Activated CD4-positive, alpha-beta T cell treated with anti-CD3 and anti-CD28 coated beads, Interleukin-2, amount 50 U/mL, for 24 hours (primary cell): ENCODE data around the gene ENTREP1.

ENCODE experiments used
- DNase-seq, 2 donors: peaks; one replicate each; pipeline ENCODE4 v3.0.0-alpha.2; 2020; ENCODE audit warnings: low read depth in 1 of 2, low spot score in 1 of 2

Gene ENTREP1

DNA sequence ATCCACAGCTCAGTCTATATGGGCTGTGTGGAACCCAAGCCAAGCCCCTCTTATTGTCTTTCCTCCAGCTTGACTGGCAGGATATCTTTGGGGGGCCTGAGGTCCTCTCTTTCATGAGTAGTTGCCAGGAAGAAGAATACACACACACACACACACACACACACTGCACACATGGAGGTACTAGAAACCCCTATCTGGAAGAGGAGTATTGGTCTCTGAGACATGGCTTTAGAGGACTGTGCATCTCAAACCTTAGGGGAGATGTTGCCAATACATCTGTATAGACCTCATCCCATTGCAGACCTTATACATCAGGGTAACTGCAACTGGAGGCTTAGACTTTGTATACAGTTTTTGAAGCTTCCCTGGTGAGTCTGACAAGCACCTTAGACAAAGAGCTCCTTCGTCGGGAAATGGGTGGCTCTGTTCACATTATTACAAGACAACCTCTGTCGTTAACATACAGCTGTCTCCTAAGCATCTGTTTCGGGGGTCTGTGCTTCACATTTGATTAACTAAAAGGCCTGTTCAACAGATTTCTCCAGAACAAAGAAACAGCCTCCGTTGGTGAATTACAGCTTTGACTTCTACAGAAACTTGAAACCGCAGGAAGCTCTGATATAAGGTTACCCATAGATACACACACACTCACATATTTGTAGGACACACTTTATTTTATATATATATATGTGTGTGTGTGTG lies 5.5 kb upstream of the ENTREP1 start:
- no peak for DNase-seq

DNA sequence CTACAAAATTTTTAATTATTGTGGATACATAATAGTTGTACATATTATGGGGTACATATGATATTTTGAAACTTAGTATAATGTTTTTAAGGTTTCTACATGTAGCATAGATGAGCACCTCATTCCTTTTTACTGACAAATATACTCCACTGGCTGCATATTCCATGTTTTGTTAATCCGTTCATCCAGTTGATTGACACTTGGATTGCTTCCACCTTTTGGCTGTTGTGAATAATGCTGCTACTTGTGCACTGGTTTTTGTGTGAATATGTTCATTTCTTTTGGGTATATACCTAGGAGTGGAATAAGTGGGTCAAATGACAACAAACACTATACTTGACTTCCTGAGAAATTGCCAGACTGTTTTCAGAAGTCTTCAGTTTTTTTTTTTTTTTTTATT lies 2.8 kb upstream of the ENTREP1 start:
- DNase-seq: no peak

- DNase-seq: no peak
Measured at GRCh38 chr9:69323861-69324260, 1.2 kb upstream of the ENTREP1 start.

DNA sequence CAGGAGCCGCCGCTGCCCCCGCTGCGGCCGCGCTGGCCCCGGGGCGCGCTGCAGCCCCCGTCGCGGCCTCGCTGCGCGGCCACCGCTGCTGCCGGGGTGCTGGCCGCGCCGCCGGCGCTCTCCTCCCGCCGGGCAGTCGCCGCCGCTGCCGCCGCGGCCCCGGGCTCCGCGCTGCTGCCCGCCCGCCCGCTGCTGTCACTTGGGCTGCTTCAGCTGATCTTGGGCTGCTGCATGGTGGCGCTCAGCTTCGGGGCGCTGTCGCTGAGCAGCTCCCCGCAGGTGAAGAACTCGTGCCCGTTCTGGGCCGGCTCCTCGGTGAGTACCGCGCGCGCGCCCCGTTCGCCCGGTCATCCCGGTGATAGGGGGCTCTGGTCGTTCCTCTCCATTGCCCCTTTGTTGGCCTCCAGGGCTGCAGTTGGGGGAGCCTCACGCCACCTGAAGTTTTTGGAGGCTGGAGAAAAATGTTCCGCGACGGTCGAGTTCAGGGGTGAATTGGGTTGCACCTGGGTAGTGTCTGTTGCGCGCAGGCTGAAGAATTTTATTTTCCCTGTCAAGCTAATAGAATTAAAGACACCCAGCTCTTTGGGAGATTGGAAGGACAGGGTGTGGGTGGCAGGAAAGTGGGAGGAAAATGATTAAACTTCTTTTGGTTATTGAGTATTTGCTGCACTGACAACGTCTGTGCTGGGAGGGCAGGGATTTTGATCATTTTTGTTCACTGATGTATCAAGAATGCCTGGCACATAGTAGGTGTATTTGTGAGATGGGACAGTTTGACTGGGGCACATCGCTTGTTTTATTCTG lies 596 bp downstream of the ENTREP1 start:
- DNase-seq: no peak

DNA sequence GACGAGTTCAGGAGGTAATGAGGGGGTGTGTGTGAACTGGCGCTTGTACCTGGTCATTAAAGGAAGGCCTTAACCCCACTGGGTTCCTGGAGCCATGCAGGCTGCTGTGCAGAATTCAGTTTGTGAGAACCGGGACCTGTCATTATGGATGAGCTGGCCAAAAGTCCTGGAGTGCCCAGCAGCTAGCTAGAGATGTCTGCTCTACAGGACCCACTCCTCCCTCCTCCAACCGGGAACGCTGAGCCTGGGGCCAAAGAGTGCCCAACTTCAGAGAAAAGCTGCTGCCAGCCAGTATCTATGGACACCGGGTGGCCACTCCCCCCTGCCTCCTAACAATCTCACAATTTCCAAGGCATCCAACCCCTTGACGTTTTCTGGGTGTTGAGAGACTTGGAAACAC lies 1.2 kb downstream of the ENTREP1 start:
- no peak for DNase-seq

DNA sequence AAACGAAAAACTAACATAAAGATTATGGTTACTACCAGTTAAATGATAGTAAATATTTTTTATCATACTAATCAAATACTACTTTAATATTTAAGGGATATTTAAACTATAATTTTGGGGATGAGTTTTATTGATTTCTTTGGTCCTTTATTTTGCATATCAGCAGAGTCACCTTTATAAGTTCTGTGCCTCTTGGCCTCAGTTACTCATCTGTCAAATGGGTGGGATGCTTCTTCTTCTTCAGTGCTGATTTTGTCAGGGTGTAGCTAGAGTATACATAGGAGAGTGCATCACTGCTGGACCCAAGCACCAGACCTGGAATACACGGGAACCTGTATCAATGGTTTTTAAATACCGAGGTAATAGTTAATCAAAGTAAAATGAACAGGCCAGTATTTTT lies 5.6 kb downstream of the ENTREP1 start:
- DNase-seq: no peak

DNA sequence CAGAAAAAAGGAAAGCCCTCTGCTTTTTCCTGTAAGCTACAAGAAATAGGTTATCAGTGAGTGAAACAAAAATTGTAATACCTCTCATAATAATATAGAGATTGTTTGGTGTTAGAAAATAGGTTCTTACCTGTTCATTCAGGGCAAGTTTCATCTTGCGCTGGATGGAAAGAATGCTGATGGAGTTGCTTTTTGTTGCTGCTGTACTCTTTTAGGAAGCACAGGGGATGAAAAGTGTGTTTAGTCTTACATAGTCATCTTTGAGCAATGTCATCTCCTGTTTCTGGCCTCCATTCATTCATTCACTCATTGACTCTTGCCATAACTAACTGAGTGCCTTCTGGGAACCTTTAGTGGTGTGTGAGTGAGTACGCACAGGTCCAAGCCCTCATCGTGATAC lies 6.4 kb downstream of the ENTREP1 start:
- DNase-seq: no peak

DNA sequence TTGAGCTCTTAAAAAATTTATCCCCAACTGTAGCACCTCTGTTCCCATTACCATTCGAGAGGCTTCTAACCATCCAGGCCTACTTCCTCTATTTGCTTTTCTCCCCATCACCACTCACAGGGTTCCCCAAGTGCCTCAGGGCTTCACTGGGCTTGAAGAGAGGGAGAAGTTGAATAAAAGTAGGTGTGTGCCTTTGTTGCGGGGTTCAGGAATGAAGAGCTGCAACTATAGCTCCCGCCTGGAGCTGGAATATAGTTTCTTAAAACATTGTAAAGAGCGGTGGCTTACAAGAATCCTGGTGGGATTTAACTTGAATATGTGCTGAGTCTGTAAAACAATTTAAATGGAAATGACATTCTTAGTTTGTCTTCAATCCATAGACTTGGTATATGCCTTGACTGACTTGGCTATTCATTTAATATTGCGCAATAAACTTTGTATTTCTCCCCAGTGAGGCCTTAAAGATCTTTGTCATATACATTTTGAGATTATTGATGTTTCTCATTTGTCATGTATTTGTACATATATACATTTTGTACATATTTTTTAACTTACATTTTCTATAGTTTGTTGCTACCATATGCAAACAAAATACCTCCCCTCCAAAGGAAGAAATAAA lies 7.2 kb downstream of the ENTREP1 start:
- no peak for DNase-seq

- DNase-seq: no peak
Measured at GRCh38 chr9:69333716-69334115, 8.7 kb downstream of the ENTREP1 start.

DNA sequence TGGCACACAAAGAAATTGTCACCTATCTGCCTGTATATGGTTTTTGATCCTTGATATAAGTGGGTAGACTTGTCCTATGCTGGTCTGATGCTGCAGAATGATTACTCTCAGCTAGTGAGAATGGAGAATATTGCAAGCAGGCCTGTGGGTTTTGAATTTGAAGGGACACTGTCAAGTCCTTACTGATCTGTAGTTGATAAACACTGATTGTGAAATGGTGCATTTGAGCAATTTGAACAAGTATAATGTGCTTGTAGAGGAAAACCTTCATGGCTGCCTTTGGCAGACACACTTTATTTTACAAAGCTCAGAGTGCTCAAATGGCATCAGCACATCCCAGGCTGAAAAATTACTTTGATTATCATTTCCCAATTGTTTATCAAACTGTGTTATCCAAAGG lies 9.3 kb downstream of the ENTREP1 start:
- no peak for DNase-seq

- no peak for DNase-seq
Measured at GRCh38 chr9:69339620-69340019, 14.6 kb downstream of the ENTREP1 start.

DNA sequence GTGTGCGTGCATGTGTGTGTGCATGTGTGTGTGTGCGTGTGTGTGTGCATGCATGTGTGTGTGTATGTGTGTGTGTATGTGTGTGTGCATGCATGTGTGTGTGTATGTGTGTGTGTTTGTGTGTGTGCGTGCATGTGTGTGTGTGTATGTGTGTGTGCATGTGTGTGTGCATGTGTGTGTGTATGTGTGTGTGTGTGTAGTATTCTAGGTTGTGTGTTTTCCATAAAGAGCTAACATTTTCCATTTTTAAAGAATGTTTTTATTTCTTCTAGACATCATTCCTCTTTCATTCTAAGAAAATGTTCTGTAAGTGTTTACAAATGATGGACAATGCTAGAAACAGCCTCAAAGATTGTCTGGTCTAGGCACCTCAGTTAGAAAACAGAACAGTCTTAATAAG lies 15.6 kb downstream of the ENTREP1 start:
- no peak for DNase-seq

DNA sequence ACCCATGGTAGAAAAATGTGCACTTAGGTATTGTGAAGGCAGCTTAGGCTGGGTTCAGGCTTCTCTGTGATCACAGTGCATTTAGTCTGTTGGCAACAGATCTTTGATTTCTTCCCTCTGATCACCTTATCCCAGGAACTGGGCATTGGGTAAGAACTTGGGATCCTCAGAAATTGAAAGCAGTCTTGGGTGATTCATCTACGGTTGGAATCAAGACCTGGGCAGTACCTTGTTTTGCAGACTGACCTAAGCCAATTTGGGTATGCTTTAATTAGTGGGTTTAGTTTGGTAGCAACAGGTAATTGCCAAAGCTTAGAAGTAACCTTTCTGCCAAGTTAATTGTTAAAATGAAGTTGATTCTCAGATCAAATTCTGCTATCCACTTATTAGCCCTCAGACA lies 17.8 kb downstream of the ENTREP1 start:
- no peak for DNase-seq

DNA sequence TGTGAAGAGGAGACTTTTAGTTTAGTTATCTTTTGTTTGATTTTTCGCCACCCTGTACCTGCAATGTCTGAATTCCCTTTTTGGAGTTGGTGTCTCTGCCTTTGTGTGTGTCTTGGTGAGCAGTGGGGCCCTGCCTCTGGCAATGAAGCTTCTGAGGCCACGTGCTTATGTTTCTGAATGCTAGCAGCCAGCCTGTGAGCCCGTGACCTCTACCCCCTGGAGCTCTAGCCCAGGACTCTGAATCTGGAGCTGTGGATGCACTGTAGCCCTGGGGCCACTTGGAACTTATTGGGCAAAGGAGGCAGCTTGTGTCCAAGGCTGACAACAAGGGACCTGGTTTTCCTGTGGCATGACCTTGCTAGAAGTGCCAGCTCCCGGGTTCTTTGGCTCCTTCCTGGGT lies 19.4 kb downstream of the ENTREP1 start:
- DNase-seq: no peak

DNA sequence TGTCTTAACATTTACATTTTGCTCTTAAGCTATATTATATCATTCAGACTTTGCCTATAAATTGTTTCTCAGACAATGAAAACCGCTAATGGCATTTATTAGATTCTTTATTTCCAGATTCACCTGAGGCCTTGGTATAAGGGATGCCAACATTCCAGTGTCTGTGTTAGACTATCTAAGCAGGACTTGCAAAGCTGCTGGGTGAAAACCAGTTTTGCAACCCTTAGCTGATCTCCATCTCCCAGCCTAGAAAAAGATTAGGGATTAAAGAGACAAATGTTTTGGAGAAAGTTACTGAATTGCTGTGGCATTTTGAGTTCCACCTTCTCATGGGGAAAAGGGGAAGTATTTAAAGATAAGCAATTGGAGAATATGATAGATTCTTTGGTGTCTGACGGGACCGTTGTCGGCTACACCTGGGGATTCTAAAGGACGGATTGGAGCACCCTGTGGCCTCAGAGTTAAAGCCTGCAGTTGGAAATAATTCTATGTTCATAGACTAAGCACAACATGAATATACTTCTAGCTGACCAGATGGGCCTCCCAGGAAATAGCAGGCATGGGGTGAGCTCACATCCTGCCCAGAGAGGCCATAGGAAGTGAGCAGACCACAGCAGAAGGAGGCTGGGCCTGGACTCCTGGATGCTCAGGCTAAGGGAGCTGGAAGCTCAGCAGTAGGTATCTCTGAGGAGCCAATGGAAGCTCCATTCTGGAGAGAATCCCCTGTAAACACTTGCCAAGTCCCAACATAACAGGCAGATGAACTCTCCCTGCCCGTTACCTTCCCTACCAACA lies 21.8 kb downstream of the ENTREP1 start:
- DNase-seq: no peak

DNA sequence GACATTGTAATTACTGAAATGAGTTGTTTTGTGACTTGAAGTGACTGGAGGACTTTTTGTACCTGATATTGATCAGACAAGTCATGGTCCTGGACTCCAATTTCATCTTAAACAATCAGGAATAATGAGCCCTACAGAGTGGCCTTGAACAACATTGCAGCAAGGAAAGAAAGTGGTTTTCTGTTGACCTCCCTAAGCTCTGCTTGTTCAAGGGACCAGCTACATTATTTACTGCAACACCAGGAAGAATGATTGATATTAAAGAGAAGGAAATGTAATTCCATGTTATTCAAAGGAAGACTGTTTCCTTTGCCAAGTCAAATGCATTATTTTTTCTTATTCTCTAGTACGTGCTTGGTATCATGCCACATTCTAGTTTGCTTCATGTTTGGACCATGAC lies 22.6 kb downstream of the ENTREP1 start:
- no peak for DNase-seq

DNA sequence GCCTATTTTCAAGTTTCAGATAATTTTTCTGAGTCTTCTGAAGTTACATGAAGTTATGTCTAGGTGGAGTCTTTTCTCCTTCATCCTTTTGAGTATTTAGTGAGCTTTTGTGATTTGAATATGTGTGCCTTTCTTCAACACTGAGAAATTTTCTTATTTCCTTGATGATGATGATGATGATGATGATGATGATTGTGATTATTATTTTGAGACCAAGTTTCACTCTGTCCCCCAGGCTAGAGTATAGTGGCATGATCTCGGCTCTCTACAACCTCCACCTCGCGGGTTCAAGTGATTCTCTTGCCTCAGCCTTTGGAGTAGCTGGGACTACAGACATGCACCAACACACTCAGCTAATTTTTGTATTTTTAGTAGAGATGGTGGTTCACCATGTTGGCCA lies 26.2 kb downstream of the ENTREP1 start:
- no peak for DNase-seq

DNA sequence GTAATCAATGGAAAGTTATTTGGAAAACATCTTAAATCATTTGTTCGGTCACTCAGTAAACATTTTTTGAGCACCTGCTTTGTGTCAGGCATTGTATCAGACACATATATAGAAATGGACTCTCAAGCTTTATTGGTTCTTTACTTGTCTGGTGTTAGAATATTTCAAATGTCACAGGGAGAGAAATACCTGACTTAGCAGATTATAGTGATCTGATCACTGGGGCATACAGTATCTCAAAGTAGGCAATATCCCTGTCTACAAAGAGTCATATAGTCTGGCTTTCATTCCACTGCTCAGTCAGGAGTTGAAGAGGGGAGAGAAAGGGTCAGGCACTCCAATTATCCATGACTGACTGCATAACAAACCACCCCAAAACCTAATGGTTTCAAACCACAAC lies 30.2 kb downstream of the ENTREP1 start:
- DNase-seq: no peak

DNA sequence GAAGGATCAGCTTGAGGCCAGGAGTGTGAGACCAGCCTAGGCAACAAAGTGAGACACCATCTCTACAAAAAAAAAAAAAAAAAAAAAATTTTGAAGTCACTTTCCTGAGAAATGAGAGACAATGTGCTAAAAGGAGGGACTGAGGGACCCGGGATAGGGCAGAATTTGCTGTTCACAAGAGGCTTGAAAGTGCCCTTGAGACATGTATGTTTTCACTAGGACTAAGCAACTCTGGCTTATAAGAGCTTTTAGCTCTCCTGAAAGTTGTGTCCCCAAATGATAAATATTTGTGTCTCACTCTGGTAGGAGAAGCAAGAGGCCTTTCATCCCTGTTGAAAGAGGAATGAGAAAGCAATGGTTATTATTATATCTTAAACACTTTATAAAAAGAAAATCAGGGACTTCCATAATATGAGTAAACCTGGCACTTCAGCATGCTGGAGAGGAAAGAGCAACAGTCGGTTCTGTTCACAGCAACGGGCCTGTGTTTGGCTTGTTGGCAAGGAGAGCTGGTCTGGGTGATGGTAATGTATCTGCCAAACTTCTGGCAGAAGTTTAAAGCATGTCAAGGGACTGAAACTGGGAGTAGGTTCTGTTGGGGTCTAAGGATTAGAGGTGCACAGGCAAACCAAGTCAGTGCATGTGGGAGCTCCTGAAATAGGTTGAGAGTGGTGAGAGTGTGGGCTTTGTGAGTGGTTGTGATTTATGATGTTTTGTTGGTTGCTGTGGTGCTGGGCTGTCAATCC lies 32.2 kb downstream of the ENTREP1 start:
- DNase-seq: no peak

GRCh38 chr9:69357821-69358220 lies 32.8 kb downstream of the ENTREP1 start:
- no peak for DNase-seq

DNA sequence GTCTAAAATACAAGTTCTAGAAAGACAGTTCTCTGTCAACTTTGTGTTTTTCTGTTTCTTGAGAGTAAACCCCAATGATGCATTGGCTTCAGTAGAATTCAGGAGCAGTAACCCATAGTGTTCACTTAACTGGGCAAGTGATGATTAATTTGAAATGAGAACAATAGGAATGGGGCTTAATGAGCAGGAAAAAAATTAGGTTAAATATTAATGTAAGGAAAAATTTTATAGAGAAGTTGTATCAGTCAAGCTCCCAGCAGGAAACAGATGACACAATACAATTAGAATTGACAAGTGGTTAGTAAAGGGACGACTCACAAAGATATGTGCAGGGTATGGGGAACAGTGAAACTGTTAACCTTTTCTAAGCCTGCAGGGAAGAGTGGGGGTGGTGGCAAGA lies 38.2 kb downstream of the ENTREP1 start:
- DNase-seq: no peak
